HepG2 (cell line): ENCODE data around the gene CYSRT1. TPM values are rescaled to one million over a fixed set of nuclear protein-coding genes. Genes with fewer than 3 reads are reported as not detected.

Experiments
- ATAC-seq: fragments of 200-7000 bp; cut with Tn5 transposase; 3 replicates; pipeline ENCODE4 v1.9.1; 2020; ENCODE audit warnings: mild to moderate bottlenecking, moderate library complexity
- BruUV-seq: library from RNA; stranded (reverse); fragments of 400-500 nt; replicated peaks from 2 replicates; lab custom pipeline; 2021; lab: Mats Ljungman, UMichigan
- CTCF ChIA-PET: fragments of 300-600 bp; formaldehyde crosslinking; extraction: SDS; loops from one replicate; lab custom pipeline; 2021; ENCODE audit warnings: low total read pairs, inconsistent platforms, low intra/inter-chr PET ratio; lab: Yijun Ruan, JAX
- POLR2A ChIA-PET: fragments of 350-600 bp; sonication (Branson Sonifier 250); formaldehyde crosslinking; loops from one replicate; lab custom pipeline; 2020; ENCODE audit warnings: antibody characterized with exemption, inconsistent platforms; lab: Yijun Ruan, JAX
- DNase-seq: peaks from one replicate; pipeline ENCODE4 v3.0.0-alpha.2; 2015; ENCODE audit warnings: low spot score
- FAIRE-seq: peaks from 3 replicates; lab custom pipeline; 2011; peaks lifted over from hg19 to GRCh38; lab: Jason Lieb, UNC
- H2AFZ ChIP-seq: one replicate; pipeline ENCODE4 v1.6.1; 2011; ENCODE audit warnings: low read length, inconsistent platforms
- H3K27ac ChIP-seq: fragments of 300-600 bp; 3 replicates; pipeline ENCODE4 v1.8.0; 2011; ENCODE audit warnings: mixed run types, mild to moderate bottlenecking, mixed read lengths, low read length, inconsistent platforms; ENCODE audit not compliant: insufficient read depth; ENCODE audit errors: extremely low read length
- H3K27me3 ChIP-seq, 2 experiments: fragments of 200-600 bp in 1 of 2; 2 replicates in 1 of 2; 3 replicates in 1 of 2; pipeline versions ENCODE4 v1.6.0 to v1.8.0; 2011; ENCODE audit warnings: low read length in 2 of 2, mild to moderate bottlenecking in 2 of 2, moderate library complexity in 2 of 2, inconsistent platforms in 1 of 2; ENCODE audit not compliant: insufficient read depth in 2 of 2, control insufficient read depth in 1 of 2
- H3K36me3 ChIP-seq, 2 experiments: fragments of 200-600 bp in 1 of 2; replicated peaks in 1 of 2; 2 replicates in 1 of 2; 3 replicates in 1 of 2; pipeline versions ENCODE4 v1.5.1 to v1.8.0; 2011; ENCODE audit warnings: low read length in 2 of 2, inconsistent platforms in 1 of 2; ENCODE audit not compliant: insufficient read depth in 2 of 2, control insufficient read depth in 1 of 2
- H3K4me1 ChIP-seq: 2 replicates; pipeline ENCODE4 v1.5.1; 2012; ENCODE audit warnings: low read length, inconsistent platforms; ENCODE audit not compliant: insufficient read depth
- H3K4me2 ChIP-seq: 2 replicates; pipeline ENCODE4 v1.6.0; 2011; ENCODE audit warnings: low read depth, low read length, inconsistent platforms
- H3K4me3 ChIP-seq, 3 experiments: fragments of 200-600 bp in 1 of 3; sonication (generic), shearing (Covaris generic) in 1 of 3; replicated peaks in 1 of 3; 2 replicates each; pipeline ENCODE4 v1.5.1; 2011 to 2016; ENCODE audit warnings: low read length in 3 of 3, inconsistent platforms in 2 of 3, low read depth in 2 of 3, mild to moderate bottlenecking in 2 of 3, control low read depth in 1 of 3, mixed read lengths in 1 of 3; ENCODE audit not compliant: insufficient read depth in 1 of 3
- H3K79me2 ChIP-seq: one replicate; pipeline ENCODE4 v1.6.1; 2011; ENCODE audit warnings: low read length, inconsistent platforms; ENCODE audit not compliant: insufficient read depth
- H3K9ac ChIP-seq: 2 replicates; pipeline ENCODE4 v1.6.0; 2011; ENCODE audit warnings: mild to moderate bottlenecking, low read depth, low read length, inconsistent platforms; ENCODE audit not compliant: insufficient read depth
- H3K9me3 ChIP-seq: 2 replicates; pipeline ENCODE4 v1.5.1; 2012; ENCODE audit warnings: mild to moderate bottlenecking, low read length
- H4K20me1 ChIP-seq: 2 replicates; pipeline ENCODE4 v1.6.0; 2011; ENCODE audit warnings: inconsistent platforms, mild to moderate bottlenecking, low read length, moderate library complexity; ENCODE audit not compliant: insufficient read depth
- AKAP8 ChIP-seq: sonication (generic); formaldehyde crosslinking; IDR thresholded peaks from 2 replicates; pipeline ENCODE4 v1.5.1; 2020; ENCODE audit warnings: mild to moderate bottlenecking, missing genetic modification reagents
- GATAD2A ChIP-seq: IDR thresholded peaks from 2 replicates; pipeline ENCODE4 v1.6.1; 2016
- KDM5B ChIP-seq: sonication (generic); formaldehyde crosslinking; IDR thresholded peaks from 2 replicates; pipeline ENCODE4 v1.4.0; 2020; ENCODE audit warnings: missing genetic modification reagents, mild to moderate bottlenecking, borderline replicate concordance
- NONO ChIP-seq, 2 experiments: fragments of 450-650 bp in 1 of 2; sonication (generic) in 1 of 2; formaldehyde crosslinking in 1 of 2; IDR thresholded peaks in 1 of 2; conservative IDR thresholded peaks in 1 of 2; 2 replicates each; pipeline versions ENCODE4 v1.6.1 to v1.8.0; 2017 to 2022; ENCODE audit warnings: mild to moderate bottlenecking in 1 of 2, missing genetic modification reagents in 1 of 2, moderate library complexity in 1 of 2
- PBX2 ChIP-seq: IDR thresholded peaks from 2 replicates; pipeline ENCODE4 v1.6.1; 2016; ENCODE audit warnings: control low read depth
- PCBP1 ChIP-seq: fragments of 200-400 bp; formaldehyde crosslinking; IDR thresholded peaks from 2 replicates; pipeline ENCODE4 v1.6.1; 2017; ENCODE audit warnings: mild to moderate bottlenecking, low read depth, low read length, borderline replicate concordance
- PHF8 ChIP-seq: sonication (generic); formaldehyde crosslinking; IDR thresholded peaks from 2 replicates; pipeline ENCODE4 v1.5.0; 2020; ENCODE audit warnings: missing genetic modification reagents
- RAD21 ChIP-seq: fragments of 450-650 bp; formaldehyde crosslinking; IDR thresholded peaks from 2 replicates; pipeline ENCODE4 v1.5.0; 2020; ENCODE audit warnings: mild to moderate bottlenecking
- RBM39 ChIP-seq: fragments of 200-400 bp; formaldehyde crosslinking; IDR thresholded peaks from one replicate; pipeline ENCODE4 v1.6.1; 2018; ENCODE audit warnings: antibody characterized with exemption, mild to moderate bottlenecking, low read depth, low read length; ENCODE audit not compliant: poor library complexity, severe bottlenecking
- SSRP1 ChIP-seq: IDR thresholded peaks from 2 replicates; pipeline ENCODE4 v1.6.1; 2016; ENCODE audit warnings: control low read depth
- ZFP91 ChIP-seq: sonication (generic); formaldehyde crosslinking; IDR thresholded peaks from 2 replicates; pipeline ENCODE4 v1.9.0; 2022; ENCODE audit warnings: missing genetic modification reagents, mild to moderate bottlenecking, borderline replicate concordance
- ZNF18 ChIP-seq: sonication (generic); formaldehyde crosslinking; IDR thresholded peaks from 2 replicates; pipeline ENCODE4 v1.8.0; 2022; ENCODE audit warnings: mild to moderate bottlenecking, missing genetic modification reagents; ENCODE audit not compliant: insufficient replicate concordance
- WGBS: methylation state at CpG from one replicate; pipeline ENCODE4 v1.1.6; 2017; ENCODE audit warnings: low lambda C conversion rate; 5-methylcytosine and 5-hydroxymethylcytosine counted together
- in situ Hi-C: cut with HindIII; loops from 2 replicates; pipeline ENCODE4 v1.10.0; 2017; ENCODE audit warnings: low pct_unique_long_range_greater_than_20kb; ENCODE audit not compliant: extremely low pct_ligation_motif_present
- intact Hi-C: fragments of 100-400 bp; cut with micrococcal nuclease; formaldehyde crosslinking; loops from one replicate; pipeline ENCODE4 v1.10.0; 2022; ENCODE audit not compliant: unreplicated experiment
- polyA plus RNA-seq, 8 experiments: library from polyadenylated mRNA; depleted of rRNA in 3 of 8; stranded (reverse) in 7 of 8; unstranded in 1 of 8; fragments of >200 nt; fragmentation: Illumina TruSeq in 4 of 8; extraction: Trizol in 4 of 8; gene quantifications; 2 replicates each; pipeline versions ENCODE4 v1.2.1 to v1.2.3, GENCODE V29; 2011 to 2016; ENCODE audit warnings: low read depth in 4 of 8, missing spikeins in 1 of 8, mixed read lengths in 1 of 8; ENCODE audit not compliant: insufficient read depth in 1 of 8
- total RNA-seq, 5 experiments: library from RNA; depleted of rRNA; stranded (reverse); fragments of >200 nt; fragmentation: Illumina TruSeq; extraction: Trizol; gene quantifications; 2 replicates each; pipeline ENCODE4 v1.2.3, GENCODE V29; 2016; ENCODE audit warnings: low read depth in 1 of 5

CYSRT1 gene
- total and polyA plus RNA-seq, 2 of the 13 experiments (the other 11 are each of a cell fraction or from before 2014, with no cell fraction given): 1.5 to 2.1 TPM

GRCh38 chr9:137191245-137191644 lies 33.7 kb upstream of the CYSRT1 start:
- ChIA-PET CTCF (interaction anchor here (0.9 kb wide), 1 partner anchor 36 kb away, joined by 3 read pairs; the partner anchor contains the start of gene RNF224), POLR2A (interaction anchor here (3.2 to 3.8 kb wide), 3 partner anchors 7 to 32 kb away, joined by 38 to 52 read pairs (median 47); partner anchors contain the start of genes RNF208 and TPRN)
- intact Hi-C loops: no loop called here
- Histone ChIP-seq H4K20me1 (no peaks in the 10 kb centered on the region), H3K4me2 (no peak overlapping the region), H3K4me3 (no peak overlapping the region), H3K4me1 (peaks cover 47% of the 10 kb centered on the region), H3K9me3 (no peaks in the 10 kb centered on the region), H3K27me3 (no peaks in the 10 kb centered on the region), H3K27ac (no peak overlapping the region), H2AFZ (no peak overlapping the region), H3K9ac (no peak overlapping the region), H3K36me3 (peaks cover 9 to 14% of the 10 kb centered on the region in 2 experiments; a peak in 3 of 5 replicates), H3K79me2 (peaks cover 45% of the 10 kb centered on the region)
- WGBS: 100% methylated on average over 1 of the region's 3 CpGs
- DNase-seq (no peak), FAIRE-seq (no peak), ATAC-seq (no peak)
- TF ChIP-seq SSRP1 (CRISPR knock-in tag) (no peak), NONO (IDR thresholded peaks at IDR 0.05) (no peak), NONO (CRISPR knock-in tag; conservative IDR thresholded peaks at IDR 0.05) (0 out of 2 replicates have a peak, but pooled peaks have one; percentile 19)
- no TSS peak for BruUV-seq
- in situ Hi-C loops: no loop called here

GRCh38 chr9:137191691-137192447 lies 33.1 kb upstream of the CYSRT1 start:
- peaks cover 9 to 14% of the 10 kb centered on the region in 2 experiments; a peak in 3 of 5 replicates for H3K36me3 ChIP-seq
- no peak for FAIRE-seq
- no peak for ATAC-seq
- no peak overlapping the region for H2AFZ ChIP-seq
- no peaks in the 10 kb centered on the region for H3K9me3 ChIP-seq
- no peaks in the 10 kb centered on the region for H3K27me3 ChIP-seq
- in situ Hi-C loops (no loop called here), intact Hi-C loops (no loop called here)
- DNase-seq: no peak
- no TSS peak for BruUV-seq
- H3K9ac ChIP-seq: no peak overlapping the region
- peaks cover 43% of the 10 kb centered on the region for H3K79me2 ChIP-seq
- no peak overlapping the region for H3K4me3 ChIP-seq
- no peak overlapping the region for H3K27ac ChIP-seq
- H4K20me1 ChIP-seq: no peaks in the 10 kb centered on the region
- CTCF ChIA-PET: no interaction called here
- POLR2A ChIA-PET: interaction anchor here (1.1 to 1.9 kb wide), 2 partner anchors 9 to 31 kb away, joined by 5 to 6 read pairs; partner anchors contain the start of gene TPRN
- peaks cover 47% of the 10 kb centered on the region for H3K4me1 ChIP-seq
- H3K4me2 ChIP-seq: no peak overlapping the region
- 97% methylated on average over 12 of the region's 22 CpGs for WGBS
- TF ChIP-seq RAD21 (CRISPR knock-in tag): no peak
- no peak for TF ChIP-seq ZNF18 (CRISPR knock-in tag)
- no peak for TF ChIP-seq PBX2 (CRISPR knock-in tag)
- no peak for TF ChIP-seq KDM5B (CRISPR knock-in tag)
- no peak for TF ChIP-seq ZFP91 (CRISPR knock-in tag)
- no peak for TF ChIP-seq AKAP8 (CRISPR knock-in tag)
- TF ChIP-seq RBM39: no peak
- TF ChIP-seq PCBP1: no peak
- no peak for TF ChIP-seq GATAD2A (CRISPR knock-in tag)
- TF ChIP-seq PHF8 (CRISPR knock-in tag): no peak
